ENCODE data around the gene CD19. TPM values are rescaled to one million over a fixed set of nuclear protein-coding genes. Genes with fewer than 3 reads are reported as not detected.
A peak's percentile ranks its signal among the peaks of the same experiment; 100 is the strongest.
"Not testable (repeated sequence)": the region's sequence is repeated elsewhere in the genome, so short reads cannot be mapped to it uniquely, and the experiment has no call there.

The CD19 gene
- total and polyA plus RNA-seq, 4 experiments from 2014 or later, result 0.27 to 1.4 TPM; not detected in 2

DNA sequence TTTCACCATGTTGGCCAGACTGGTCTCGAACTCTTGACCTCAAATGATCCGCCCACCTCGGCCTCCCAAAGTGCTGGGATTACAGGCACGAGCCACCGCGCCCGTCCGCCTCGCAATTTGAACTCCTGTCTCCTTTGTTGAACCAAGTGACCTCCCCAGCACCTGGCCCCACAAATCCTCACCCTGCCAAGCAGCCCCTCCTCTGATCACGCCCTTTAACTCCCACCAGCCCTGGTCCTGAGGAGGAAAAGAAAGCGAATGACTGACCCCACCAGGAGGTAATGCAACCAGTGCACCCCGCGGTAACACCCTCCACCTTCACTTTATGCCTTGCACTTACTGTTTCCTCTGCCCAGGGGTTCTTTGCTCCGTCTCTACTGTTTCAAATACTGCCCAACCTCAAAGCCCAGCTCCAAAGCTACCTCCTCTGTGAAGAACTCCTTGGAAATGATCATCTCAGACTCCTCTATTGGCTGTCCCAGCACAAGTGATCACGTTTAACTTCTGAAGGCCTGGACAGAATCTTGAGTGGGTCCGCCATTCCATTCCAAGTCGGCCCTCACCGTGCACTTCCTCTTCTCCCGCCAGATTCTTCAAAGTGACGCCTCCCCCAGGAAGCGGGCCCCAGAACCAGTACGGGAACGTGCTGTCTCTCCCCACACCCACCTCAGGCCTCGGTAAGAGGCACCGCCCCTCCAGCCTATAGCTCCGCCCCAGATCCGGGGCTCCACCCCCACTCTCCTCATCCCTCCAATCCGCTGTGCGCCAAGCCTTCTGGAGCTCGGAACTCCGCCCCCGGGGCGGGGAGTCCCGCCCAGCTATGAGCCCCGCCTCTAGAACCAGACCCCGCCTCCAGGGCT is 4.4 kb downstream of the CD19 start:
- no peaks in the 10 kb centered on the region for H3K27me3 Mint-ChIP-seq
- intact Hi-C loops (cut with micrococcal nuclease), result no loop called here
- peak overlapping the region; percentile 55 to 80 (median 74) for H3K4me3 Mint-ChIP-seq
- ChIA-PET CTCF (ENCODE audit: partially characterized antibody) (interaction anchor here (0.8 to 1.7 kb wide), 4 partner anchors 9 to 18 kb away, joined by 3 to 6 read pairs (median 4); no protein-coding TSS in a partner anchor), POLR2A (ENCODE audit: partially characterized antibody) (interaction anchor here (0.7 to 1.2 kb wide), 6 partner anchors 9 to 112 kb away, joined by 3 to 8 read pairs (median 4); partner anchors contain the start of gene TUFM)
- peaks cover 11 to 19% (median 12%) of the 10 kb centered on the region in 4 donors for H3K4me1 Mint-ChIP-seq
- peak; percentile 83 to 85 (median 84) for DNase-seq
- H3K27me3 ChIP-seq (ENCODE audit: insufficient read depth, low read length), result no peaks in the 10 kb centered on the region
- H3K9me3 Mint-ChIP-seq, result no peaks in the 10 kb centered on the region
- peaks cover 14% of the 10 kb centered on the region for H3K4me1 ChIP-seq (ENCODE audit: insufficient read depth, low read length)
- H3K4me3 ChIP-seq (ENCODE audit: low read length in 2 of 2), result peak overlapping the region; percentile 30 to 34
- H3K9me3 ChIP-seq (ENCODE audit: control insufficient read depth in 1 of 2, low read length in 2 of 2), result no peaks in the 10 kb centered on the region
- no peak overlapping the region for H3K27ac ChIP-seq (ENCODE audit: low read depth, low read length)
- peak overlapping the region; percentile 3 to 88 (median 46) for H3K27ac Mint-ChIP-seq
- H3K36me3 Mint-ChIP-seq, result no peaks in the 10 kb centered on the region
- H3K36me3 ChIP-seq (ENCODE audit: insufficient read depth, low read length), result no peaks in the 10 kb centered on the region

DNA sequence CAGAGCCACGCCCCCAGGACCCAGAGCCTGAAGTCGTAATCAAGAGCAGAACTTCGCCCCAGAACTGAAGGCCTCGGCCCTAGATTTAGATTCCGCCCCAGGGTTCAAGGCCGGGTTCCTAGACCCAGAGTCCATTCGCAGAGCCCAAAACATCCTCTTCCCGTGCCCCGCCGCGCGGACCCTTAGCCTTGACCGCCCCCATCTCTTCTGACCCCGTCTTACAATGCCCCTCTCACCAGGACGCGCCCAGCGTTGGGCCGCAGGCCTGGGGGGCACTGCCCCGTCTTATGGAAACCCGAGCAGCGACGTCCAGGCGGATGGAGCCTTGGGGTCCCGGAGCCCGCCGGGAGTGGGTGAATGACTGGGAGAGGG is 5.0 kb downstream of the CD19 start:
- H3K4me3 ChIP-seq (ENCODE audit: low read length in 2 of 2), result peak overlapping the region in 1 of 2 donors; percentile 30
- peak overlapping the region; percentile 55 to 80 (median 74) for H3K4me3 Mint-ChIP-seq
- ChIA-PET POLR2A (ENCODE audit: partially characterized antibody) (interaction anchor here (0.7 to 1.2 kb wide), 6 partner anchors 9 to 113 kb away, joined by 3 to 8 read pairs (median 4); partner anchors contain the start of gene TUFM), CTCF (ENCODE audit: partially characterized antibody) (interaction anchor here (1.0 to 1.7 kb wide), 3 partner anchors 9 to 13 kb away, joined by 4 to 6 read pairs (median 5); no protein-coding TSS in a partner anchor)
- no peaks in the 10 kb centered on the region for H3K36me3 ChIP-seq (ENCODE audit: insufficient read depth, low read length)
- no peaks in the 10 kb centered on the region for H3K9me3 ChIP-seq (ENCODE audit: control insufficient read depth in 1 of 2, low read length in 2 of 2)
- no peak overlapping the region for H3K27ac ChIP-seq (ENCODE audit: low read depth, low read length)
- peaks cover 11 to 19% (median 12%) of the 10 kb centered on the region in 4 donors for H3K4me1 Mint-ChIP-seq
- H3K4me1 ChIP-seq (ENCODE audit: insufficient read depth, low read length), result peaks cover 14% of the 10 kb centered on the region
- H3K36me3 Mint-ChIP-seq, result no peaks in the 10 kb centered on the region
- intact Hi-C loops (cut with micrococcal nuclease), result no loop called here
- no peaks in the 10 kb centered on the region for H3K27me3 Mint-ChIP-seq
- DNase-seq, result no peak
- peak overlapping the region in 4 of 7 donors; percentile 3 to 88 (median 52) for H3K27ac Mint-ChIP-seq
- no peaks in the 10 kb centered on the region for H3K27me3 ChIP-seq (ENCODE audit: insufficient read depth, low read length)
- H3K9me3 Mint-ChIP-seq, result no peaks in the 10 kb centered on the region

DNA sequence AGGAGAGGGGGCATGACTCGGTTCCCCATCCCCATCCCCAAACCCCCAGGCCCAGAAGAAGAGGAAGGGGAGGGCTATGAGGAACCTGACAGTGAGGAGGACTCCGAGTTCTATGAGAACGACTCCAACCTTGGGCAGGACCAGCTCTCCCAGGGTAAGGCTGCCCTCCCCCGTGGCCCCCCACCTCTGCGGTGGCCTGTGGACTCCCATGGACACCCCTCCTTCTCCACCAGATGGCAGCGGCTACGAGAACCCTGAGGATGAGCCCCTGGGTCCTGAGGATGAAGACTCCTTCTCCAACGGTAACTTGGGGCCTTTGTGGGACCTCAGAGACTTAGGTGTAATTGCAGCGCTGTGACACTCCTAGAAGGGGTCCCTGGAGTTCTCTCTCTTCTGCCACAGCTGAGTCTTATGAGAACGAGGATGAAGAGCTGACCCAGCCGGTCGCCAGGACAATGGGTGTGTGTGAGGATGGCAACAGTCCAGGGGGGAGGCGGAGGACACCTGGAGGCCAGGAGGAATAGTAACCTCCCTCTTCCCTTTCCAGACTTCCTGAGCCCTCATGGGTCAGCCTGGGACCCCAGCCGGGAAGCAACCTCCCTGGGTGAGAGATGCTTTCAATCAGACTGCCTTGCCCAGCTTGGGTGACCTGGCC is 5.6 kb downstream of the CD19 start:
- intact Hi-C loops (cut with micrococcal nuclease), result no loop called here
- ChIA-PET CTCF (ENCODE audit: partially characterized antibody) (no interaction called here), POLR2A (ENCODE audit: partially characterized antibody) (no interaction called here)

DNA sequence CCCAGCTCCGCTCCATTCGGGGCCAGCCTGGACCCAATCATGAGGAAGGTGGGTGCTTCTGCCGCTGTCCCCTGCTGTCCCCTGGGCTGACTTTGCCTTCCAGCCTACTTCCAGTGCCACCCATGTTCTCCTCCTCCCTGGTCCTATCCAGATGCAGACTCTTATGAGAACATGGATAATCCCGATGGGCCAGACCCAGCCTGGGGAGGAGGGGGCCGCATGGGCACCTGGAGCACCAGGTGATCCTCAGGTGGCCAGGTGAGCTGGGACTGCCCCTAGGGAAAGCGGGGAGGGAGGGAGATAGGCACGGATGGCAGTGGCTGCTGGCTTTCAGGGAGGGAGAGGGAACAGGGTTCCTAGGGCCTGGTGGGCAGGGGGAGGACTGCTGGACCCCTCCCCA is 7.0 kb downstream of the CD19 start:
- DNase-seq, result no peak
- Mint-ChIP-seq H3K9me3 (no peaks in the 10 kb centered on the region), H3K36me3 (no peaks in the 10 kb centered on the region), H3K27ac (no peak overlapping the region), H3K4me1 (peaks cover 11 to 19% (median 12%) of the 10 kb centered on the region in 4 donors), H3K4me3 (peak overlapping the region in 1 of 8 donors; percentile 12), H3K27me3 (no peaks in the 10 kb centered on the region)
- Histone ChIP-seq H3K36me3 (ENCODE audit: insufficient read depth, low read length) (no peaks in the 10 kb centered on the region), H3K4me3 (ENCODE audit: low read length in 2 of 2) (no peak overlapping the region), H3K27me3 (ENCODE audit: insufficient read depth, low read length) (no peaks in the 10 kb centered on the region), H3K9me3 (ENCODE audit: control insufficient read depth in 1 of 2, low read length in 2 of 2) (no peaks in the 10 kb centered on the region), H3K27ac (ENCODE audit: low read depth, low read length) (no peak overlapping the region), H3K4me1 (ENCODE audit: insufficient read depth, low read length) (peaks cover 14% of the 10 kb centered on the region)
- CTCF ChIA-PET (ENCODE audit: partially characterized antibody), result interaction anchor here (0.7 kb wide), 1 partner anchor 9 kb away, joined by 3 read pairs; no protein-coding TSS in a partner anchor
- intact Hi-C loops (cut with micrococcal nuclease), result no loop called here
- POLR2A ChIA-PET (ENCODE audit: partially characterized antibody), result interaction anchor here (0.6 kb wide), 1 partner anchor 1451 kb away, joined by 3 read pairs; no protein-coding TSS in a partner anchor

More for the DNA sequence above, 5.6 kb downstream of the CD19 start:
- Histone ChIP-seq H3K27ac (ENCODE audit: low read depth, low read length) (no peak overlapping the region), H3K27me3 (ENCODE audit: insufficient read depth, low read length) (no peaks in the 10 kb centered on the region), H3K4me3 (ENCODE audit: low read length in 2 of 2) (no peak overlapping the region), H3K4me1 (ENCODE audit: insufficient read depth, low read length) (peaks cover 14% of the 10 kb centered on the region), H3K36me3 (ENCODE audit: insufficient read depth, low read length) (no peaks in the 10 kb centered on the region), H3K9me3 (ENCODE audit: control insufficient read depth in 1 of 2, low read length in 2 of 2) (no peaks in the 10 kb centered on the region)
- no peaks in the 10 kb centered on the region for H3K9me3 Mint-ChIP-seq
- peak overlapping the region in 2 of 7 donors; percentile 48 to 63 for H3K27ac Mint-ChIP-seq
- no peaks in the 10 kb centered on the region for H3K36me3 Mint-ChIP-seq
- H3K27me3 Mint-ChIP-seq, result no peaks in the 10 kb centered on the region
- DNase-seq, result no peak
- H3K4me3 Mint-ChIP-seq, result no peak overlapping the region
- H3K4me1 Mint-ChIP-seq, result peaks cover 11 to 19% (median 12%) of the 10 kb centered on the region in 4 donors

DNA sequence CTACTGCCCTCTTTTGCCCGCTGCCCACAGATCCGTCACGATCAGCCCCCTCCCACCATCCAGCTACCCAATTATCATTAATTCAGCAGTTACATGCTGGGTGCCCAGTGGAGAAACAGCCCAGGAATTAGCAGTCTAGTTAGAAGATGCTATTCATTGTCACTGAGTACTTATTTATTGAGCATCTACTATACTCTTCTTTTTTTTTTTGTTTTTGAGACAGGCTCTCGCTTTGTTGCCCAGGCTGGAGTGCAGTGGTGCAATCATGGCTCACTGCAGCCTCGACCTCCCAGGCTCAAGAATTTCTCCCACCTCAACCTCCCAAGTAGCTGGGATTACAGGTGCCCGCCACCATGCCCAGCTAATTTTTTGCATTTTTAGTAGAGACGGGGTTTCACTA is 8.1 kb downstream of the CD19 start:
- H3K9me3 ChIP-seq (ENCODE audit: control insufficient read depth in 1 of 2, low read length in 2 of 2); H3K36me3 Mint-ChIP-seq; H3K27ac ChIP-seq (ENCODE audit: low read depth, low read length); H3K4me3 ChIP-seq (ENCODE audit: low read length in 2 of 2); POLR2A ChIA-PET (ENCODE audit: partially characterized antibody); H3K9me3 Mint-ChIP-seq; H3K27me3 ChIP-seq (ENCODE audit: insufficient read depth, low read length); intact Hi-C loops (cut with micrococcal nuclease); DNase-seq; H3K27me3 Mint-ChIP-seq; H3K4me3 Mint-ChIP-seq; H3K36me3 ChIP-seq (ENCODE audit: insufficient read depth, low read length): not testable (repeated sequence)
- peaks cover 14% of the 10 kb centered on the region for H3K4me1 ChIP-seq (ENCODE audit: insufficient read depth, low read length)
- CTCF ChIA-PET (ENCODE audit: partially characterized antibody), result interaction anchor here (0.7 kb wide), 1 partner anchor 8 kb away, joined by 3 read pairs; no protein-coding TSS in a partner anchor
- H3K27ac Mint-ChIP-seq, result peak overlapping the region in 1 of 7 donors; percentile 77
- H3K4me1 Mint-ChIP-seq, result peaks cover 10 to 13% (median 11%) of the 10 kb centered on the region in 4 donors

DNA sequence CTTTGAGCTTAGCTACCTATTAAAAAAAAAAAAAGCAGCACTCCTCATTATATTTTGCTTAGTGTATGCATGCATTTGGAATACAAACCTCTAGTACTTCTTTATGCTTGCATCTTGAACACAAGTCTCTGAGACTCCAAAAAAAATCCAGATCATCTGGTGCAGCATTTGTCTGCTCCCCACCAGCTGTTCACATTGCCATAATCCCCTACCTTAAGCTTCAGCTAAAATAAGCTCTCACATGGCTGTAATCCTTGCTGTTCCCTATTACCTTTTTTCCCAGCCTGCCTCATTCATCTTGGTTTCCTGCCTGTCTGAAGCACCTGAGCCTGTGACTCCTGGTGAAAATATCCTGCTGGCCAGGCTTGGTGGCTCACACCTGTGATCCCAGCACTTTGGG is 11.5 kb downstream of the CD19 start:
- no peak overlapping the region for H3K4me3 ChIP-seq (ENCODE audit: low read length in 2 of 2)
- peak overlapping the region in 1 of 7 donors; percentile 53 for H3K27ac Mint-ChIP-seq
- no peaks in the 10 kb centered on the region for H3K36me3 ChIP-seq (ENCODE audit: insufficient read depth, low read length)
- no peaks in the 10 kb centered on the region for H3K36me3 Mint-ChIP-seq
- no peak overlapping the region for H3K27ac ChIP-seq (ENCODE audit: low read depth, low read length)
- no peaks in the 10 kb centered on the region for H3K27me3 Mint-ChIP-seq
- H3K27me3 ChIP-seq (ENCODE audit: insufficient read depth, low read length), result no peaks in the 10 kb centered on the region
- H3K4me1 ChIP-seq (ENCODE audit: insufficient read depth, low read length), result peaks cover 9% of the 10 kb centered on the region
- no peaks in the 10 kb centered on the region for H3K9me3 ChIP-seq (ENCODE audit: control insufficient read depth in 1 of 2, low read length in 2 of 2)
- H3K9me3 Mint-ChIP-seq, result peaks cover 0 to 2% (median 0%) of the 10 kb centered on the region in 8 donors
- peaks cover 6 to 9% (median 7%) of the 10 kb centered on the region in 4 donors for H3K4me1 Mint-ChIP-seq
- intact Hi-C loops (cut with micrococcal nuclease), result no loop called here
- POLR2A ChIA-PET (ENCODE audit: partially characterized antibody), result no interaction called here
- CTCF ChIA-PET (ENCODE audit: partially characterized antibody), result interaction anchor here (0.7 to 5.4 kb wide), 4 partner anchors 34 to 756 kb away, joined by 3 to 65 read pairs (median 3); no protein-coding TSS in a partner anchor
- no peak overlapping the region for H3K4me3 Mint-ChIP-seq
- no peak for DNase-seq

DNA sequence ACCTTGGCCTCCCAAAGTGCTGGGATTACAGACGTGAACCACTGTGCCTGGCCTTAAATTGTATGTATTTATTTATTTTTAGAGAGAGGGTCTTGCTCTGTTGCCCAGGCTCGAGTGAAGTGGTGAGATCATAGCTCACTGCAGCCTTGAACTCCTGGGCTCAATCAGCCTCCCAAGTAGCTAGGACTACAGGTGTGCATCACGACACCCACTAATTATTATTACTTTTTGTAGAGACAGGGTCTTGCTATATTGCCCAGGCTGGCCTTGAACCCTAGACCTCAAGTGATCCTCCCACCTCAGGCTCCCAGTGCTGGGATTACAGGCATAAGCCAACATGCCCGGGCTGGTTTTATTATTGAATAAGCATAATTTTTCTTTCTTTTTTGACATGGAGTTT is 14.9 kb downstream of the CD19 start:
- POLR2A ChIA-PET (ENCODE audit: partially characterized antibody), result no interaction called here

More for the DNA sequence above, 14.9 kb downstream of the CD19 start:
- intact Hi-C loops (cut with micrococcal nuclease), result no loop called here
- Mint-ChIP-seq H3K36me3 (peaks cover 0 to 4% of the 10 kb centered on the region in 2 donors), H3K4me3 (no peak overlapping the region), H3K27me3 (no peaks in the 10 kb centered on the region), H3K4me1 (peaks cover 13 to 21% (median 17%) of the 10 kb centered on the region in 4 donors), H3K9me3 (peaks cover 0 to 2% (median 0%) of the 10 kb centered on the region in 8 donors), H3K27ac (no peak overlapping the region)
- DNase-seq, result no peak
- Histone ChIP-seq H3K27me3 (ENCODE audit: insufficient read depth, low read length) (no peaks in the 10 kb centered on the region), H3K9me3 (ENCODE audit: control insufficient read depth in 1 of 2, low read length in 2 of 2) (no peaks in the 10 kb centered on the region), H3K4me1 (ENCODE audit: insufficient read depth, low read length) (peaks cover 13% of the 10 kb centered on the region), H3K36me3 (ENCODE audit: insufficient read depth, low read length) (no peaks in the 10 kb centered on the region), H3K4me3 (ENCODE audit: low read length in 2 of 2) (no peak overlapping the region), H3K27ac (ENCODE audit: low read depth, low read length) (no peak overlapping the region)
- CTCF ChIA-PET (ENCODE audit: partially characterized antibody), result interaction anchor here (1.0 to 1.4 kb wide), 3 partner anchors 7 to 32 kb away, joined by 3 read pairs; no protein-coding TSS in a partner anchor
